Measurements from ENCODE around the gene WDR72. TPM values are rescaled to one million over a fixed set of nuclear protein-coding genes. Genes with fewer than 3 reads are reported as not detected.
"Not testable (repeated sequence)": the region's sequence is repeated elsewhere in the genome, so short reads cannot be mapped to it uniquely, and the experiment has no call there.

The WDR72 gene
- total RNA-seq, 4 donors from 2014 or later: 87.7 to 110 (median 98.6) TPM

- Histone ChIP-seq H3K9me3 (no peaks in the 10 kb centered on the region), H3K4me3 (replicated peaks in 1 of 3) (no peak overlapping the region), H3K4me1 (peaks cover 8 to 16% of the 10 kb centered on the region in 2 donors), H3K36me3 (no peaks in the 10 kb centered on the region), H3K27ac (peak overlapping the region; percentile 63 to 89 (median 85)), H3K27me3 (no peaks in the 10 kb centered on the region)
- WGBS, 2 donors: 14 to 26% methylated on average over 1 of the region's 1 CpG
- TF ChIP-seq POLR2A (IDR thresholded peaks at IDR 0.05): no peak
- TF ChIP-seq, protein P1, sequence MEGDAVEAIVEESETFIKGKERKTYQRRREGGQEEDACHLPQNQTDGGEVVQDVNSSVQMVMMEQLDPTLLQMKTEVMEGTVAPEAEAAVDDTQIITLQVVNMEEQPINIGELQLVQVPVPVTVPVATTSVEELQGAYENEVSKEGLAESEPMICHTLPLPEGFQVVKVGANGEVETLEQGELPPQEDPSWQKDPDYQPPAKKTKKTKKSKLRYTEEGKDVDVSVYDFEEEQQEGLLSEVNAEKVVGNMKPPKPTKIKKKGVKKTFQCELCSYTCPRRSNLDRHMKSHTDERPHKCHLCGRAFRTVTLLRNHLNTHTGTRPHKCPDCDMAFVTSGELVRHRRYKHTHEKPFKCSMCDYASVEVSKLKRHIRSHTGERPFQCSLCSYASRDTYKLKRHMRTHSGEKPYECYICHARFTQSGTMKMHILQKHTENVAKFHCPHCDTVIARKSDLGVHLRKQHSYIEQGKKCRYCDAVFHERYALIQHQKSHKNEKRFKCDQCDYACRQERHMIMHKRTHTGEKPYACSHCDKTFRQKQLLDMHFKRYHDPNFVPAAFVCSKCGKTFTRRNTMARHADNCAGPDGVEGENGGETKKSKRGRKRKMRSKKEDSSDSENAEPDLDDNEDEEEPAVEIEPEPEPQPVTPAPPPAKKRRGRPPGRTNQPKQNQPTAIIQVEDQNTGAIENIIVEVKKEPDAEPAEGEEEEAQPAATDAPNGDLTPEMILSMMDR (IDR thresholded peaks at IDR 0.05): no peak
- intact Hi-C loops (cut with DNase I): no loop called here
- no peak for DNase-seq
Measured at GRCh38 chr15:53694476-53694874, 65.0 kb downstream of the WDR72 start.

- TF ChIP-seq, protein P1 (IDR thresholded peaks at IDR 0.05): no peak
- no peak for TF ChIP-seq POLR2A (IDR thresholded peaks at IDR 0.05)
- Histone ChIP-seq H3K27me3 (no peaks in the 10 kb centered on the region), H3K27ac (peak overlapping the region; percentile 63 to 89 (median 85)), H3K36me3 (no peaks in the 10 kb centered on the region), H3K4me1 (peaks cover 8 to 16% of the 10 kb centered on the region in 2 donors), H3K4me3 (replicated peaks in 1 of 3) (no peak overlapping the region), H3K9me3 (no peaks in the 10 kb centered on the region)
- WGBS, 2 donors: 15 to 17% methylated on average over 7 of the region's 7 CpGs
- peak; percentile 94 for DNase-seq
- intact Hi-C loops (cut with DNase I): no loop called here
Measured at GRCh38 chr15:53693729-53694475, 65.6 kb downstream of the WDR72 start.

- H3K27me3 ChIP-seq; intact Hi-C loops (cut with DNase I); DNase-seq; H3K27ac ChIP-seq; H3K4me3 ChIP-seq (replicated peaks in 1 of 3); H3K9me3 ChIP-seq; H3K36me3 ChIP-seq: not testable (repeated sequence)
- H3K4me1 ChIP-seq: peaks cover 17% of the 10 kb centered on the region in 2 donors
- WGBS, 2 donors: 87 to 92% methylated on average over 22 to 23 of the region's 23 CpGs
Measured at GRCh38 chr15:53684162-53684561, 75.3 kb downstream of the WDR72 start.

DNA sequence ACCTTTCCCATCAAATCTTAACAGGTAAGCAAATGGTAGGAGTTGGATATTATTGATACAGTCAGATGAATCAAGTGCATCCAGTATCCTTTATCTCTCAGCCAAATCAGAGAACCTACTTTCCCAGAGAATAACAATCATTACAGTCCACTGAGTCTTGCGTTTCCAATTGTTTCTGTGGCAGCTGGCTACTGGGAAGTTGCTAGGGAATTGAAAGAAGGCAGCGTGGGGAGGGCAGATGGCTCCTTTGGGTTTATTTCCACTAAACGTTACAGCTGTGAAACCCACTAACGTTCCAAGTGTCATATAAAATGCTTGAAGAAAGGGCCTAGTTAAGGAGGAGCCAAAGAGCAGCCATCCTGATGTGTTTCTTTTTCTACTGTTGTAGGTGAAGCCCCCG is 78.4 kb downstream of the WDR72 start:
- H3K9me3 ChIP-seq: no peaks in the 10 kb centered on the region
- peak overlapping the region in 1 of 3 donors; percentile 30 for H3K27ac ChIP-seq
- peaks cover 17% of the 10 kb centered on the region in 2 donors for H3K4me1 ChIP-seq
- H3K27me3 ChIP-seq: no peaks in the 10 kb centered on the region
- 34 to 36% methylated on average over 5 of the region's 5 CpGs for WGBS, 2 donors
- no peak for DNase-seq
- intact Hi-C loops (cut with DNase I): no loop called here
- no peaks in the 10 kb centered on the region for H3K36me3 ChIP-seq
- no peak for TF ChIP-seq POLR2A (IDR thresholded peaks at IDR 0.05)
- TF ChIP-seq, protein P1 (IDR thresholded peaks at IDR 0.05): no peak
- no peak overlapping the region for H3K4me3 ChIP-seq (replicated peaks in 1 of 3)

DNA sequence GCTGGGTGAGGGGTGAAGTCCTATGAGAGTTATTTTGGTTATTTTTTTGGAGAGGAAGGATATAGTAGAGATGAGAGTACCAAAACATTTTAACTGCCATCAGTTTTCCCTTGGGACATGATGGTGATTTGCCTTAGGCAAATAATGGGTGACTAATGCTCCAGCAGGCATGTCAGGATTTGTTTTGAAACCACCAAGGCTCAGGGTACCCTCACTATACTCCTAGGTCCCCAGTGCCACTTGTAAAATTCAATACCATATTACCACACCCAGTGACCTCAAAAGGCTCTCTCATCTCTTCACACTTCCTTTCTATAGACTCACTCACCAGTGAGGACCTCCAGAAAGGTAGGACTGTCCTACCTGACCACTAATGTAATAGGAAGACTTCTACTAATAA is 83.6 kb downstream of the WDR72 start:
- no peak for TF ChIP-seq POLR2A (IDR thresholded peaks at IDR 0.05)
- TF ChIP-seq, protein P1 (IDR thresholded peaks at IDR 0.05): no peak

More for the DNA sequence above, 83.6 kb downstream of the WDR72 start:
- Histone ChIP-seq H3K36me3 (no peaks in the 10 kb centered on the region), H3K27ac (no peak overlapping the region), H3K27me3 (no peaks in the 10 kb centered on the region), H3K4me3 (replicated peaks in 1 of 3) (no peak overlapping the region), H3K4me1 (peaks cover 0 to 4% of the 10 kb centered on the region in 2 donors), H3K9me3 (no peaks in the 10 kb centered on the region)
- no peak for DNase-seq
- intact Hi-C loops (cut with DNase I): no loop called here
